Spinal cord (tissue), 10 donors: Measurements from ENCODE around the gene SPDYE4. TPM values are rescaled to one million over a fixed set of nuclear protein-coding genes. Genes with fewer than 3 reads are reported as not detected.
A peak's percentile ranks its signal among the peaks of the same experiment; 100 is the strongest.

Experiments
- DNase-seq, 6 donors: peaks; one replicate each; pipeline versions ENCODE4 v3.0.0 to v3.0.0-alpha.2; 2013 to 2015; ENCODE audit warnings: low spot score in 6 of 6, low read depth in 4 of 6
- H3K27ac ChIP-seq: one replicate; pipeline ENCODE4 v1.5.1; 2013; ENCODE audit warnings: low read depth, low read length, control low read depth
- H3K27me3 ChIP-seq: one replicate; pipeline ENCODE4 v1.6.1; 2013; ENCODE audit warnings: low read length; ENCODE audit not compliant: control insufficient read depth, insufficient read depth
- H3K36me3 ChIP-seq: one replicate; pipeline ENCODE4 v1.6.1; 2013; ENCODE audit warnings: low read length; ENCODE audit not compliant: control insufficient read depth, insufficient read depth
- H3K4me1 ChIP-seq: one replicate; pipeline ENCODE4 v1.6.1; 2013; ENCODE audit warnings: low read length; ENCODE audit not compliant: control insufficient read depth, insufficient read depth
- H3K4me3 ChIP-seq: one replicate; pipeline ENCODE4 v1.5.1; 2013; ENCODE audit warnings: low read depth, low read length, control low read depth
- H3K9me3 ChIP-seq: one replicate; pipeline ENCODE4 v1.6.1; 2013; ENCODE audit warnings: low read length; ENCODE audit not compliant: control insufficient read depth, insufficient read depth
- WGBS: methylation state at CpG from one replicate; pipeline ENCODE4 v1.1.5; 2013; ENCODE audit warnings: missing lambda C conversion rate; ENCODE audit not compliant: insufficient coverage; 5-methylcytosine and 5-hydroxymethylcytosine counted together
- polyA plus RNA-seq, 2 donors: library from polyadenylated mRNA; unstranded; fragments of 120-200 nt; gene quantifications; one replicate each; pipeline ENCODE4 v1.2.1, GENCODE V29; 2013; ENCODE audit not compliant: insufficient read length in 2 of 2
- total RNA-seq, 2 donors: library from RNA; depleted of rRNA in 1 of 2; stranded (reverse); fragments of 120-200 nt in 1 of 2; fragments of >200 nt in 1 of 2; gene quantifications; one replicate each; pipeline versions ENCODE4 v1.2.3 to v1.2.4, GENCODE V29; 2013 to 2014
- donor health status: healthy.

SPDYE4 gene
- total and polyA plus RNA-seq, 4 donors = 0.98 TPM; not detected in 3

DNA sequence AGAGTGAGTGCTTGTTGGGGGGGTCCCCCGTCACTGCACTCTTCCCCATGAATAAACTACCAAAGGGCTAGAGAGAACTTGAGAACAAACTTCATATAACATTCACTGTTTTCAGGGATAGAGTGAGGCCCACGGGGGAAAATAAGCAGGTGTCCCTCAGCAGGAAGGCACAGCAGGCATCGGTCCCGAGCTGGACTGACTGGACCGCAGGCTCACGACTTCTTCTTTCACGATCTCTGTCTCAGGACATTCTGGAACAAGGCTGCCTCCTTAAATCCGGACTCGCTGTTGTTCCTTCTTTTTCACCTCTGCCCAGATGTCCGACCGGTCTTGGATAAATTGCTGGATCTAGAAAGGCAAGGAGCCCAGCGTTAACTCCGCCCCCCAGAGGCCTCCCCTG is 28.5 kb downstream of the SPDYE4 start:
- no peaks in the 10 kb centered on the region for H3K36me3 ChIP-seq
- H3K27ac ChIP-seq = no peak overlapping the region
- H3K27me3 ChIP-seq = no peaks in the 10 kb centered on the region
- no peaks in the 10 kb centered on the region for H3K9me3 ChIP-seq
- H3K4me3 ChIP-seq = no peak overlapping the region
- WGBS = 95% methylated on average over 11 of the region's 13 CpGs
- no peaks in the 10 kb centered on the region for H3K4me1 ChIP-seq
- no peak for DNase-seq

DNA sequence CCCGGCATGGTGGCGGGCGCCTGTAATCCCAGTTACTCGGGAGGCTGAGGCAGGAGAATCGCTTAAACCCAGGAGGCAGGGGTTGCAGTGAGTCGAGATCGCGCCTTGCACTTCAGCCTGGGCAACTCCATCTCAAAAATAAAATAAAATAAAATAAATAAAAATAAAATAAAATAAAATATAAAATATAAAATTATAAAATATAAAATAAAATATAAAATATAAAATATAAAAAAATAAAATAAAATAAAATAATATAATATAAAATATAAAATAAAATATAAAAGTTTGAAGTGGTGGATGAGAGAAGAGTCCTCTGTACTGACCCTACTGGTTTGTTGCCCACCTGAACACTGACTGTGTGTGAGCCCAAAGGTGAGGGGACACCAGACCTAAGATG is 28.9 kb downstream of the SPDYE4 start:
- no peaks in the 10 kb centered on the region for H3K9me3 ChIP-seq
- WGBS = 100% methylated on average over 3 of the region's 8 CpGs

DNA sequence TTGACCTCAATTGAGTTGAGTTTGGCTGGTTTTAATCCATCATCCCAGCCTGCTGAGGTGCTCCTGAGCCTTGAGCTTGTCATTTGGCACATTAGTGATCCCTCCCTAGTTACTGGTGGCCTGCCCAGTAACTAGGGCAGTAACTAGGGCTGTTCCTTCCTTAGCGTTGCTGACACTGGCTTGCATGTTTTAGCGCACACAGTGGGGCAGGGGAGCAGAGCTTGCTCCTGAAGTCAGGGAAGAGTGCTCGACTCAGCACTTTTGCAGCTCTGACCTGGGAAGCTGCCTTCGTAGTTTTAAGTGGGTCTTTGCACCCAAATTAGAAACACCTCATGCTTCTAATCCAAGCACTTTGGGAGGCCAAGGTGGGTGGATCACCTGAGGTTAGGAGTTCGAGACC is 29.4 kb downstream of the SPDYE4 start:
- Histone ChIP-seq H3K27me3 (no peaks in the 10 kb centered on the region), H3K4me1 (no peaks in the 10 kb centered on the region), H3K36me3 (no peaks in the 10 kb centered on the region), H3K27ac (no peak overlapping the region), H3K9me3 (no peaks in the 10 kb centered on the region), H3K4me3 (no peak overlapping the region)
- WGBS = 54% methylated on average over 3 of the region's 5 CpGs
- peak in 1 of 6 donors; percentile 22 for DNase-seq

More for the DNA sequence above, 28.9 kb downstream of the SPDYE4 start:
- Histone ChIP-seq H3K27ac (no peak overlapping the region), H3K36me3 (no peaks in the 10 kb centered on the region), H3K4me3 (no peak overlapping the region), H3K27me3 (no peaks in the 10 kb centered on the region), H3K4me1 (no peaks in the 10 kb centered on the region)
- DNase-seq = no peak

GRCh38 chr17:8728251-8728938 is 30.0 kb downstream of the SPDYE4 start:
- DNase-seq = peak in 1 of 6 donors; percentile 23
- 68% methylated on average over 11 of the region's 13 CpGs for WGBS
- H3K4me1 ChIP-seq = no peaks in the 10 kb centered on the region
- H3K4me3 ChIP-seq = no peak overlapping the region
- no peaks in the 10 kb centered on the region for H3K9me3 ChIP-seq
- no peaks in the 10 kb centered on the region for H3K27me3 ChIP-seq
- no peaks in the 10 kb centered on the region for H3K36me3 ChIP-seq
- H3K27ac ChIP-seq = no peak overlapping the region

DNA sequence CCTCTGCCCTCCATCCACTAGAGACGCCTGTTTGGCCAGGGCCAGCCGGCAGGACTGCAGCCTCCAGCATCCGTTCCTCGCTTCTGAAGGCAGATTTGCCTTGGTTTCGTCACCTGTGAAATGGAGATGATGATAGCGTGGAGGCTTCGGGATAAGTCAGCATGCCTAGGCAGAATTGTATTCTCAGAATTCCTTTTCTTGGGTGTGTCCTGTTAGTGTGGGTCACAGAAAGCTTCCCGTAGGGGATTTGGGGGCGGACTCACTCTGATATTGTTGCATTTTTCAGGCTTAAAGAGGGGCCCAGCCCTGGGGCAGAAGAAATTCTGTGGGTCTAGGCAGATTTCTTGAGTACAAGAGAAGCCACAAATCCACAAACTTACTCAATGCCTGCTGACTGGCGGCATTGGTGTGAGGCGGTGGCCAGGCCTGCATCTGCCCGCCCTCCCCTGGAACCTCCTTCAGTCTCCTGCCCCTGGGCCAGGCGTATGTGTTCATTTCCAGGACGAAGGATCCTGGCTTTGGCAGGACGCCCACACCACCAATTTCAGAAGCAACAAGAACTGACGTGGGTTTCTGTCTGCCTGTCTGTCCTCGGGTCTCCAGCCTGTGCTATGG is 31.3 kb downstream of the SPDYE4 start:
- H3K27me3 ChIP-seq = no peaks in the 10 kb centered on the region
- no peaks in the 10 kb centered on the region for H3K36me3 ChIP-seq
- 70% methylated on average over 16 of the region's 17 CpGs for WGBS
- no peak for DNase-seq
- no peaks in the 10 kb centered on the region for H3K9me3 ChIP-seq
- no peak overlapping the region for H3K4me3 ChIP-seq
- H3K27ac ChIP-seq = no peak overlapping the region
- H3K4me1 ChIP-seq = no peaks in the 10 kb centered on the region

DNA sequence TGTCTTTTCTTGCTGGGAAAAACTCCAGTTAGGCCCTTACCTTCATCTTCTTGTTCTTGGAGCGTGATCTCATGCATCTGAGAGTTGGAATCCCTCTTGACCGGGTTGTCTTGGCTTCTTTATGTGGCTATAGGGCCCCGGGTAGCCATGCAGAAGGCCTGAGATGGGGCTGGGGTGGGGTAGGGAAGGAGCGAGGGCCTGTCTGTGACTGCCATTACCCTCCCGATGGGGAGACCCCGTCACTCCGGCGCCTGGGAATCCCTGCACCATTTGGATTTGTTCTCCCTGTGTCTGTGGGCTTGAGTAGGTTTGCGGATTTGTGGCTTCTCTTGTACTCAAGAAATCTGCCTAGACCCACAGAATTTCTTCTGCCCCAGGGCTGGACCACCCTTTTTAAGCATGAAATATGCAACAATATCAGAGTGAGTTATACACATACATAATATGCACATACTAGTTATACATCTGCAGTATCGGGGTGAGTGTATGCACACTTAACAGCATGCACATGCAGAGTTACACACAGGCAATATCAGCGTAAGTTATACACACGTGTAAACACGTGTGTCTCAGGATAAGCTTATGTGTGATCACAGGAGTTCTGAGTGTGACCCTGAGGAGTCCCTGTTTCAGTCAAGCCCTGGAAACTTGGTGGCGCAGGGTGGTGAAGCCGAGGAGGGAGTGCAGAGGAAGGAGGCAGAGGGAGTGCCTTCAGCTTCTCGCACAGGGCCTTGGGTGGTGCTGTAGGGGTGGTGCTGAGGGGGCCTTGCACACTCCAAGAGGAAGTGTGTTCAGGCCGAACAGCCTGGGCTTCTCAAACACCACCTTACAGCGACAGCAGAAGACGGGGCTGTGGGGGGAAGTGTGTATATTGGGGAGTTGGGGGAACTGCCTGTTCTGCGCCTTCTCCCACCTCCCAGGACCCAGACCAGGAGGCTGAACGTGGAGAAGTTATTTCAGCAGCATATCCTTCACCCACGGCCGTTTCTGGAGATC is 32.2 kb downstream of the SPDYE4 start:
- Histone ChIP-seq H3K27me3 (no peaks in the 10 kb centered on the region), H3K36me3 (no peaks in the 10 kb centered on the region), H3K27ac (no peak overlapping the region), H3K4me3 (no peak overlapping the region), H3K9me3 (no peaks in the 10 kb centered on the region), H3K4me1 (no peaks in the 10 kb centered on the region)
- DNase-seq = no peak
- WGBS = 87% methylated on average over 11 of the region's 23 CpGs

DNA sequence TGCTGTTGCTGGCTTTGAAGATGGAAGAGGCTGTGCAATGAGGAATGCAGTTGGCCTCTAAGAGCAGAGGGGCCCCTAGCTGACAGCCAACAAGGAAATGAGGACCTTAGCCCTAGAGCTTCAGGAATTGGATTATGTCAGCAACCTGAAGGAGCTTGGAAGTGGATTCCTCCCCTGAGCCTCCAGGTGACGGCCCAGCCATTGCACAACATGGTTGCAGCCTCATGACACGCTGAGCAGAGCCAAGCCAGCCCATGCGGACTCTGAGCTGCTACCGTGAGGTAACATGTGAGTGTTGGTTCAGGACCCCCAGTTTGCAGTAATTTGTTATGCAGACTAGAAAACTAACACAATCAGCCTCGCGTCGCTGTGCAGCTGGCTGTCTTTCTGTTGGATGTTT is 33.9 kb downstream of the SPDYE4 start:
- WGBS = 88% methylated on average over 4 of the region's 7 CpGs
- no peaks in the 10 kb centered on the region for H3K27me3 ChIP-seq
- H3K36me3 ChIP-seq = no peaks in the 10 kb centered on the region
- H3K27ac ChIP-seq = no peak overlapping the region
- H3K4me3 ChIP-seq = no peak overlapping the region
- DNase-seq = no peak
- H3K9me3 ChIP-seq = no peaks in the 10 kb centered on the region
- H3K4me1 ChIP-seq = no peaks in the 10 kb centered on the region

GRCh38 chr17:8720596-8720995 is 37.8 kb downstream of the SPDYE4 start:
- WGBS = 94% methylated on average over 4 of the region's 9 CpGs
- Histone ChIP-seq H3K4me3 (no peak overlapping the region), H3K27ac (no peak overlapping the region), H3K4me1 (no peaks in the 10 kb centered on the region), H3K9me3 (no peaks in the 10 kb centered on the region), H3K36me3 (no peaks in the 10 kb centered on the region), H3K27me3 (no peaks in the 10 kb centered on the region)
- no peak for DNase-seq

DNA sequence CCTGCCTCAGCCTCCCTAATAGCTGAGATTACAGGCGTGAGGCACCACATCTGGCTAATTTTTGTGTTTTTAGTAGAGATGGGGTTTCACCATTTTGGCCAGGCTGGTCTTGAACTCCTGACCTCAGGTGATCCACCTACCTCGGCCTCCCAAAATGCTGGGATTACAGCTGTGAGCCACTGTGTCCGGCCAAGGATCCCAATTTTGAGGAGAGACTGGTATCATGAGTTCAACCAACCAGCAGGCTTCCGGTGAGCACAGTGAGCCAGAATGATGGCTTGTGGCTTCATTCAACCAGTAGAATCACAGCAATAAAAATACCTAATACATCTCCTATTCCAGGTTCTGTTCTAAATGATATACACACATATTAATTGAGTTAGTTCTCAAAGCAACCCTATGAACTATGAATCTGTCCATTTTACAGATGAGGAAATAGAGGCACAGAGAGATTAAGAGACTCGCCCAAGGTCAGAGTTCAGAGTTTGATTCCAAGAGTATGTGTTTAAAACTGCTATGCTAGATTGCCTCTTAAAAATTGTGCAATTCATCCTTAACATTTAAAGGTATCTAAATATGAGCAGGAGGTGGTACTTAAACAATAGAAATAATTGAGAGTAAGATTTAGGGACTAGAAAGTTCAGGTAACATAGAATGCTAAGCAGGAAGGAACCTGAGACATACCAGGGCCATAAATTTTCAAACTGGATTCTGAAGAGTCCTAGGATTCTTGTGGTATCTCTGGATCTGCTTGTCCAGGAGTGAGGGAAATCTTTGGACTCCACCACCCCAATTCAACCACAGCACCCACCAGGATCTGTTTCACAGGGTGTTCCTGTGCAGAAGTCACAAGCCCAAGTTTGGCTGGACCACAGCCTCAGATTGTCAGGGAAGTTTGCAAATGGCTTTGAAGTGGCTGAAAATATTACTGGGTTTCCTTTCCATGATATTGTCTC is 38.8 kb downstream of the SPDYE4 start:
- H3K36me3 ChIP-seq = no peaks in the 10 kb centered on the region
- H3K4me3 ChIP-seq = no peak overlapping the region
- H3K4me1 ChIP-seq = no peaks in the 10 kb centered on the region
- peaks cover 2% of the 10 kb centered on the region for H3K9me3 ChIP-seq
- no peaks in the 10 kb centered on the region for H3K27me3 ChIP-seq
- no peak for DNase-seq
- 88% methylated on average over 2 of the region's 5 CpGs for WGBS
- no peak overlapping the region for H3K27ac ChIP-seq
